HG03432 (cell line): ENCODE results near the gene FARP1.

ENCODE experiments used
- ATAC-seq: cut with Tn5 transposase; IDR thresholded peaks from one replicate; pipeline ENCODE4 v1.9.1; 2021; ENCODE audit warnings: mild to moderate bottlenecking, moderate library complexity; ENCODE audit not compliant: unreplicated experiment

FARP1 gene

DNA sequence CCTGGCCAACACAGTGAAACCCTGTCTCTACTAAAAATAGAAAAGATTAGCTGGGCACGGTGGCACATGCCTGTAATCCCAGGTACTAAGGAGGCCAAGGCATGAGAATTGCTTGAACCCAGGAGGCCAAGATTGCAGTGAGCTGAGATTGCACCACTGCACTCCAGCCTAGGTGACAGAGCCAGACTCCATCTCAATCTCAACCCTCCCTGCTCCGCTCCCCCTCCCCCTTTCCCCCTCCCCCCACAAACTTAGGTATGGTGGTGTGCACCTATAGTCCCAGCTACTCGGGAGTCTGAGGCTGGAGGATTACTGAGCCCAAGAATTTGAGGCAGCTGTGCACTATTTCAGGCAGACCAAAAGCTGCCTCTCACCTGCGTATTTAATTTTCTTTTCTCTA, 55.8 kb downstream of the FARP1 start:
- no peak for ATAC-seq

DNA sequence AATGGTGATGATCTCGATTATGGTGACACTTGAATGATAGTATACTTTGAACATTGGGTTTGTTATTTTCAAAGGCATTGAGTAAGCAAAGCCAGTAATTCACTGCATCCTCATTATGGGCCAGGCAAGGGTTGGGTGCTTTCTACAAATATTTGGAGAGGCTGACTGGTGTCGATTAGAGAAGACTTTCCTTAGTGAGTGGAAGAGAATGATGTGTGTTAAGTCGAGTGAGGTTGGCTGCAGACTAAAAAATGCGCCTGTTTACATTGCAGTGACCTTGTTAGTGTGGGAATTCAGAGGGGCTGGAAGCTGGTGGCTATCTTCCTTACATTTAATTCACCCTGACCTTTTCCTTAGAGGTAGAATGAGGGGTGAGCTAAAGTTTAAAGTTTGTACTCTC, 56.6 kb downstream of the FARP1 start:
- no peak for ATAC-seq

DNA sequence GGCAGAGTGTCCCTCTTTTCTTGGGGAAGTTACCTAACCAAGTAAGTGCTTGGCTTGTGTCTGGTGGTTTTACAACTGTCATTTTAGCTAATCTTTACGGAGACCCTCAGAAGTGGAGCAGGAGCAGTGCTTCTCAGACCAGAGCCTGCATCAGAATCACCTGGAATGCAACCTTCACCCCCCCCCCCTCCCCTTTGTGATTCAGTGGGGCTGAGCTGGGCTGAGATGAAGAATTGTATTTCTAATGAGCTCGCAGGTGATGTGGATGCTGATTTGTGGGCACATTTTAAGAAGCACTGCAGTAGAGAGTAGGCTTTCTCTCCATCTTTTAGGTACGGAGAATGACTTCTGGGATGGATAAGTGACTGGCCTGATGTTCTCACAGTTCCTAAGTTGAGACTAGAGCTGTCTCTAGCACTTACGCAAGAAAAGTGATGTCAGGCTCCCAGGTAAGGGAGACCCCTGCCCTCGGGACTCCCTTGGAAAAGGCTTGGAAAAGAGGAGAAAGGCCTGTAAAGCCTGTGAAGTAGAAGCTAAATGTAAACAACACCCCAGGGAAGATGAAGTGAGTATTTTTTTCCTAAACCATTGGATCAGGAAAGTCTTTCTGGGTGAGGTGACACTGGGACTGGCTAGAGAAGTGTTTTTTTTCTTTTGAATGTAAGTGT, 57.5 kb downstream of the FARP1 start:
- no peak for ATAC-seq

DNA sequence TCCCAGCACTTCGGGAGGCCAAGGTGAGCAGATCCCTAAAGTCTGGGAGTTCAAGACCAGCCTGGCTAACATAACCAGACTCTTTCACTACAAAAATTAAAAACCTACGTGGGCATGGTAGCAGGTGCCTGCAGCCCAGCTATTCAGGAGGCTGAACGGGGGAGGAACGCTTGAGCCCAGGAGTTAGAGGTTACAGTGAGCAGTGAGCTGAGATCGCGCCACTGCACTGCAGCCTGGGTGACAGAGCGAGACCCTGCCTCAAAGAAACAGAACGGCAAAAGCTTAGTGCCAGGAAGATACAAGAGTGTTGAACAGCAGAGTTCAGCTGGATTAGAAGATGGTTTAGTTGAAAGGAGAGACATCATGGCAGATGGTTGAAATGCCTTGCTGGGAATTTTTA, 58.3 kb downstream of the FARP1 start:
- ATAC-seq: no peak

DNA sequence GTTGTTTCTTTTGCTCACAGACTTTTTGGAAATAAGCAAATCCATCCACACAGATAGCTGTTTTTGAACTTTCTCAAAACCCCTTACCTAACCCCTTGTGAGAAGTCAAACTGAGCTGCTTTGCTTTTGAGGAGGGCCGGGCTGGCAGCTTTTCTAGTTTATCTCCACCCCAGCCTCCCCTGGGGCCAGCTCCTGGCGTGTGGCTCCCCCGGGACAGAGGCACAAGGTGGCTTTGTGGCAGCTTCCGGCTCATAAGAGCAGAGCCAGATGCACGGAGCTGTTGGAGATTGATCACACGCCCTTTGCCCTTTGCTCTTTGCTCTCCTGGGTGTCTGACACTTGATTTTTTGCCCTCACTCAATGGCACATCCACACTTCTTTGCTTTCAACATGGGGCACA, 59.1 kb downstream of the FARP1 start:
- ATAC-seq: no peak

DNA sequence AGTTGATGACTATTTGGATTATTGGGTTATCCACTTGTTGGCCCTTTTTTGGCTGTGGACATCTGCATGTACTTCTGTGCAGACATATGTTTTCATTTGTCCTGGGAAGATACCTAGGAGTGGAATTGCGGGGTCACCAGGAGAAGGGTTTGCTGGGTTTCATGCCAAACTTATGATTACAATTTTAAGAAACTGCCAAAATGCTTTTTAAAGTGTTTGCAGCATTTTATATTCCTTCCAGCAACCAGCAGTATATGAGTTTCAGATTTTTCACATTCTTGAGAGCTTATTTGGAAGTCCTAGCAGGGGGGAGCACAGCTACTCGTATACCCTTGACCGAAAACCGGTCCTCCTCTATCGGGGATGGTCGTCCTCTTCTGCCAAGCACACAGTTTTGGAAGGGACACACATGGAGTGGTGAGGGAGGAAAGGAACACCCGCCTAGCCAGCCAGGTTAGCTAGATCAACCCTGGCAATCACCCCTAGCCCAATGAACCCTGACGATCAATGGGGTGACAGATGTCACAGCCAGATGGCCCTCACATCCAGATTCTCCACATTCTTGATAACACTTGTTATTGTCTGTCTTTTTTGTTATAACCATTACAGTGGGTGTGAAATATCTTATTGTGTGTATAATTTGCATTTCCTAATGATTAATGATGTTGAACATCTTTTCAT, 60.9 kb downstream of the FARP1 start:
- ATAC-seq: no peak

DNA sequence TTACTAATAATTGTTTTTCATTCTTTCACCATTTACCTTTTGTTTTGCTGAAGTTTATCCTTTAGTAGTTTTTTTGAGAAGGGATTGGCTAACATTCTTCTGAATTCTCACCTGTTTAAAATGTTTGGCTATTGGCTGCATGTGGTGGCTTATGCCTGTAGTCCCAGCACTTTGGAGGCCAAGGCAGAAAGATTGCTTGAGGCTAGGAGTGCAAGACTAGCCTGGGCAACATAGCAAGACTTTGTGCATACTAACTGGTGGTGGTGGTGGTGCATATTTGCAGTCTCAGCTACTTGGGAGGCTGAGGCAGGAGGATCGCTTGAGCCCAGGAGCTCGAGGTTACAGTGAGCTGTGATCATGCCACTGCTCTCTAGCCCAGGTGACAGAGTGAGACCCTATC, 61.7 kb downstream of the FARP1 start:
- no peak for ATAC-seq

DNA sequence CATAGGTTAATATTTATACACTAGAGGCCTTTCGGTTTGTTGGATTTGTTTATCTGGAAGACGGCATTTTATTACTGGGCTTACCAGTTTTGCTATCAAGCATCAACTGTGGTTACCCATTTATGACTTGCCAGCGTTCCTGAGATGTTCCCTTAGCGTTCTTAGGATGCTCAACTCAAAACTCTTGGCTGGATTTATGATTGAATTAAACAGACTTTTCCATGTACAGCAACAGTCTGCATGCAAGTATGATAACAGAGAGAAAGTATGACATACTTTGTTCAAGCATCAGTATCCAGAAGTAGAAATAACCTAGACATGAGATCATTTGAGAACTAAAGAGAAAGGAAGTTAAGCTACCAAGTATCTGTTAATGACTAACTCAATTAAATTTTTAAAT, 64.1 kb downstream of the FARP1 start:
- ATAC-seq: no peak

DNA sequence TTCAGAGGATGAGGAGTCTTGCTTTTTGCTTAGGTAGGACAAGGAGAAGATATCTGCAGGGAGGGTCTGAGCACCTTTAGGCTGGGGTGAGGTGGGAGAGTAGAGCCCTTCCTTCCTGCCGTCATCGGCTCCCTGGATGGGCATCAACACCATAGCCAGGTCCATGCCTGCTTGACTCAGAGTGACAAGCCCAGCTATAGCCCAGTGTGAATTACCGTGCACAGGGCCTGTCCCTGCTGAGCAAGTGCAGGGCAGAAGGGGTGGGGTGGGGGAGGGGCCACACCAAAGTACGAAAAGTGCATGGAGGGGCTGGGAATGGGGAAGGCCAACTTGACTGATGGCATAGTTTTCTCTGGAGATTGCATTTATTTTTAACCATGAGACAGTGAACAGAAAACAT, 64.5 kb downstream of the FARP1 start:
- ATAC-seq: no peak

DNA sequence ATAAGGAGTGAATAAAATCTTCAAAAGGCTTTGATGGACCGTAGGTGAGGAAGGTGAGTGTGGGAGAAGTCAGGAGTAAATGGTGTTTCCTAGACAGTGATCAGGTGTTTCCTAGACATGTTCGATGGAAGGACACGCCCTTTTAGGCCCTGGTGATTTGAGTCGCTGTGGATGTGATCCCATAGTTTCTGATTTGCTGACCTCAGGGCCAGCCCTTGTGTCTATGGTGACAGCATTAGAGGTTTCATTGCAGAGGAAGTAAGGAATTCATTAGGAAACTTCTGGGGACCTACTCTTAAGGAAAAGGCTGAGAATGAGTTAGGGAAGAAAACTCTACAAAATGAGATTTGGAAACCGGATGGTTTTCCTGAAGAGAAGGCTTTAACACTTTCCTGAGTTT, 65.7 kb downstream of the FARP1 start:
- ATAC-seq: no peak

DNA sequence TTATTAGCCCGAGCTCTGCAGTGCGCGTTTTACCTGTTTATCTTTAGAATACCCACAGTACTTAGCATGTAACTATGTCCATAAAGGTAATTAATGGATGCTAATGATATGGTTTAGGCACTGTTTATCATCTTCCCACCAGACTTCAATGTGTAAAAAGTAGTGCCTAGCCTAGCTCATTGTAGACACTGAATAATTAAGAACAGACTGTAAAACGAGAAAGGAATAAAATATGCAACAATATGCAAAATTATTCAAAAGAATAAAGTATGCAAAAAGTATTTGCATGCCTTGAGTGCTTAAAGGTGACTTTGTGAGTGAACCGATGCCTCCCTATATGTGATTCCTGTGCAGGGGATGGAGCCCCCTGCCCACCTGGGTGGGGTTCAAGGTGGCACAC, 69.9 kb downstream of the FARP1 start:
- no peak for ATAC-seq

DNA sequence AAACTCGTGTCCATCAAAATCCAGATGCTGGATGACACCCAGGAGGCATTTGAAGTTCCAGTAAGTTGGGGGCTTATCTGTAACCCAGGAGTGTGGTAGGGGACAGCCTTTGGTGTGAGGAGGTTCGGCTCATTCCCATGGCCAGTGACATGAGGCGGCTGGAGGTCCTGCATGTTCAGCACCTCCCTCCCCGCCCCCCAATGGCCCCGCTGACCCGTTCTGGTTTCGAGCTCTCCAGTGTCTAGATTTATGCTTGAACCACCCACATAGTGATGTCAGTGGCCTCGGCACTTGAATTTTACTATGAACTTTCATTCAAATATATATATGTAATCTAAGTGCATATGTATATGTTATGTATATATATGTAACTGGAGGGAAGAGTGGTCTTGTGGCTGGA, 70.5 kb downstream of the FARP1 start:
- no peak for ATAC-seq

DNA sequence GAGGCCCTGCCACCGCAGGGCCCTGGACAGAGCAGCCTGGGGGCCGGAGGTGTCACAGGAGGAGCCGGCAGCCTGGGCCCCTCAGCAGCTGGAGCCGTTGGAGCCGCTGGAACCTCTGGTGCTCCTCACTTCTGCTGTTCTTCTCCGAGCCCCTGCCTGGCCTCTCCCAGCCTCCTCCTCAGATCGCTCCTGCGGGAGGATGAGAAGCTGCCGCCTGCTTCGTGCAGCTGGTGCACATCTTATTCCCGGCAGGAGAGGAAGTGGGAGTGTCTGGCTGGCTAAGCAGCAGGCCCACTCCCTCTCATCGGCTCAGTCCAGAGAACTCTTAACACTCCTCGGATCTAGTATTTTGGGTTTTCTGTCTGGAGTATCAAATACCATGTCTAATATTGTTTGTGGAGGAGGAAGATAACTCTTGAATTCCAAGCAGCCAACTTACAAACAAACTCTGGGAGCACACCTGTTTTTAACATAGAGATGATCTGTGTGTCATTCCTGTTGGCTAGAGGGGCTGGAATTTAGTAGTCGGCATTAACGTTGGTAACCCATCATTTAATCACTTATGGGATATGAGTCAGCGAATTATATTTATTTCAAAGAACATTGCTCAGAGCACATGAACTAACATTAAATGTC, 71.2 kb downstream of the FARP1 start:
- no peak for ATAC-seq

DNA sequence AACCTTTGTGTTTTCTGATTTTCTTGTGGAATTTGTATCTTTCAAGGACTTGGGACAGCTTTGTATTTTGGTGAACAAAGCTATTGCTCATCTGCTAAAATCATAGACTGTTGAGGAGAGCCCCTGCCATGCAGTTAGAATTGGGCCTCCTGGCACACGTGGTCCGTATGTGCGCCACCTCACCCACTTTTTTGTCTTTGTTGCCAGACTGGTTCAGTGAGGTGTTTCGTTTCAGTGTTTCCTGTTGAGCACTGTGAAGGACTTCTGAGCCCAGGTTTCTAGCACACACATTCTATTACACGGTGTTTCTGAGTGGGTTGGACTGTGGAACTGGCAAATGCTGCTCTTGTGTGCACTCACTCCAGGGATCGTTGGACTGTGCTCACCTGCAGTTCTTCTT, 71.8 kb downstream of the FARP1 start:
- ATAC-seq: no peak

DNA sequence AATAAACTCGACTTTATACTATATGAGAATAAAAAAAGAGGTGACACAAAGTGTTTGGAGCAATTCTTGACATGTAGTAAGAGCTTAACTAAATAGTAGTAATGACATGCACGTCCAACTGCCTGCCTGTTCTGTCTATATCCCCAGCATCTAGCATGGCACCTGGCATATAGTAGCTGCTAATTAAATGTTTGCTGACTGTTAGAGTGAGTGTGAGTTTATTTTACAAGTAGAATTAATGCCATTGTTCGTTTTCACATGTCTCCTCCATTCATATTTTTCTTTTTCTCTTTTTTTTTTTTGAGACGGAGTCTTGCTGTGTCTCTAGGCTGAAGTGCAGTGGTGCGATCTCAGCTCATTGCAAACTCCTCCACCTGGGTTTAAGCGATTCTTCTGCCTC, 72.6 kb downstream of the FARP1 start:
- no peak for ATAC-seq

DNA sequence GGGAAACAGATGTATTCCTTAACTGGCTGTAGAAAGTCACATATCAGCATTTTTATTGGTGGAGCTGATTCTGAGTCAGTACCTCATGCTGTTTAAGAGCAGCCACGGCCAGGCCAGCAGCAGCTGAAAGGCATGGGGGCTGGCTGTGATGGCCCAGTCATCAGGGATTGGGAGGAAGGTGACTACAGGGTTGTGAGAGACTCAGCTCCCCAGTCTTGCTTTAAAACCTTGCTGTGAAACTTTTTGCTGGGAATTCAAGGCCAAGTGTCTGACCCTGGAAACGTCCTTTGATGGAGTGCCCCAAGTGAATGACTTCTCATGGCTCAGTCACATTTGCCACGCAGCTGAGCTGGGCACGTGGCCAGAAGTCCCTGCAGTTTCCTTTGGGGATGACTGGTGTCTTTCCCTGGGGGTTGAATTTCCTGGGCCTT, 73.3 kb downstream of the FARP1 start:
- ATAC-seq: no peak

DNA sequence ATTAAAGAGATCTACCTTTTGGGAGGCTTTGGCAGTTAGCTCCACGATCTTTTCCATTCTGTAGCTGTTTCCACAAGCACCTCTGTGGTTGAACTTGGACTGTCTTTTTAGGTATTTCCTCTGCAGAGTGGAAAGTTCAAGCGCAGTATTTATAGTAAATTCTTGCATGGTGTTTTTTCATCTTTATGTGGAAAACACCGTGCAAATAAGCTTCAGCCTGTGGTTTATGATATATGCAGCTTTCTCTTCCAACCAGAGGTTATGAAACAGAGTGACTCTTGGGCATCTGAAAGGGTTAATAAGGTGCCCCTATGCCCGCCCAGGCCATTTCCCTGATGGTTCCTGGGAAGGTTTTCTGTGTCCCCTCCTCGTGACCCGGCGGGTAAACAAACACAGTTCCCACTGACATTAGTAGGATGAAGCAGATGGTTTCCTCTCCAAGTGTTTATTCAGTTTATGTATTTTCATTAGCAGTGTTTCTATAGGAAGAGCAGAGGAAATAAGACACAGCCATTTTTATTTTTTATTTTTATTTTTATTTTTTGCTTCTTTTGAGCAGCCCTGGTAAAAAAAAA, 73.9 kb downstream of the FARP1 start:
- no peak for ATAC-seq

DNA sequence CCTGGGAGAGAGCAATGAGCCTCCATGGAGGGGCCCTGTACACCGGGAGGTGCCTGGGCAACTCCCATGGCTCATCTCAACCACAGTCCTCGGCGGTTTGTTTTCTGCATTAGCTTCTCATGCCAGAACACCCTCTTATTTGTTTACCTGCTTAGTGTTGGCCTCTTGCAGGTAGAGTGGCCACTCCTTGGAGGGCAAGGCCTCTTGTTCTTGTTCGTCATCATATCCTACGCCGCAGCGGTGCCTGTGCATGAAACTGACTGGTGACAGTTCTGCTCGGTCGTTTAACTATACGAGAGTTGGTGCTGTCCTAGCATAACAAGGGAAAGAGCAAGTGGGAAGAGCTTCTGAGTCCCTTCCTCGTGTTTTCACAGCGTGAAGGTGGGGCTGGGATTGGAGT, 74.7 kb downstream of the FARP1 start:
- ATAC-seq: no peak

DNA sequence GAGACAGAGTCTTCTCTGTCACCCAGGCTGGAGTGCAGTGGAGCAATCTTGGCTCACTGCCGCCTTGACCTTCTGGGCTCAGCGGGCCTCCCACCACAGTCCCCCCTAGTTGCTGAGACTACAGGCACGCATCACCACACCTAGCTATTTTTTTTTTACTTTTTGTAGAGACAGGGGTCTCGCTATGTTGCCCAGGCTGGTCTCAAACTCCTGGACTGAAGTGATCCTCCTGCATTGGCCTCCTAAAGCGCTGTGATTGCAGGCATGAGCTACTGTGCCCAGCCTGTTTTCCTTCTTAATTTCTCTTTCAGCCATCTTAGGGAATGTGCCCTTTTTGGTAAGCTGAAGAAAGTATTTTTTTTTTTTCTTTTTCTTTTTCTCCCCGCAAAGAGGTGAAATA, 76.8 kb downstream of the FARP1 start:
- ATAC-seq: no peak

DNA sequence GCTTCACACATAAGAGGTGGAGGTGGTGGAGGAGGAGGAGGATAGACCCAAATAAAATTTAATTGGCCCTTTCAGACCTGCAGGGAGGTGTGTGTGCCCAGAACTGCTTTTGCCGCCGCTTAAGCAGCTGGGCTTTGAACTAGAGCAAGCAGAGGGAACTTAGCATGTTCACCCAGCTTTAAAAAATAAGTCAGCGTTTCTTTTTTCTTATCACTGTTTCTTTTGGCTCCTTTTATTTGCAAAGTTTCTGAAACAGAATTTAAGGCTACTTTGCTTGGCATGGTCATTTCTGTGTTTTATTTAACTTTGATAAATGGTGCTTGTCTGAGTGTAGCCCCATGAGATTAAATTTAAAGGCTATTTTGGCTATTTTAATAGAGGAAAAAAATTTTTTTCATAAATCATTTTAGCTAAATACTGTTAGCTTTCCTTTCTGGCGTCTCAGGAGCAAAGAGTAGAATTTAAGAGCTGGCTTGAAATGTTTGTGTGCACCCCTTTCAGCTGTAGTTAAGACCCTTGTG, 77.4 kb downstream of the FARP1 start:
- no peak for ATAC-seq

DNA sequence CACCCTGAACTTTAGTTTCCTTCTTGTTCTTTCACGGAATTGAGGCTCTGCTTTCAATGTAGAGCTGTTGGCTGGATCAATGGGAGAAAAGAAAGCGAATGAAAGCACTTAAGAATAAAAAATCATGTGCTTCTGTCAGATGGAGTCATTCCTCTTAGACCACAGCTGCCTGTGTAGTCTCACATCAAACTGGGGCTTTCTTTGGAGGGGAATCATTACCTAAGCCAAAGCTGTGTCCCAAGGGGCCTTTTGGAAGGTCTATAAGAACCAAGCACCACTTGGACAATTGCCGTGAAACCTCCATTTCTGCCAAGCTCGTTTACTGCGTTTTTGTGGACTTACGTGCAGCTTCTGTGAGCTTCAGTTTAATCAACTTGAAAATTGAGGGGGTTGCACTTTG, 78.3 kb downstream of the FARP1 start:
- ATAC-seq: no peak

DNA sequence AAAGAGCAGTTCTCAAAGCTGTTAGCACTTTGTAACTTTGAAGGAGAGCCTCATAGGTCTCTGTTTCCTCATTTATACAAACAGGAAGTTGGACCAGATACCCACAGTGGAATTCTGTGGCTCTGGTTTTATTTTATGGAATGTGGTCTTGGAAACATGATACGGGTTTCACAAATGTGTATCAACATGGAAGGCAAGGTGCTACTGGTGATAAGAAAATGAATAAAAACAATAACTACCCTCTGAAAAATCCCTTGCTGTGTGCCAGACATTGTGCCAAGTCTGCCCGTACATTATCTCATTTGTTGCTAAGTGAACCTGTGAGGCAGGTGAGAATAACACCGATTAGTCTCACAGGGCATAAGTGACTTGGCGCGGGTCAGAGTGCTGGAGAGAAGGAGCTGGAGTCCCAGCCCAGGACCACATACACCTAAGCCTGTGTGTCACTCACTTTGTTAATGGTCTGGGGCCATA, 79.2 kb downstream of the FARP1 start:
- ATAC-seq: no peak
